Psoas muscle (tissue), 8 donors: Measurements from ENCODE around the gene PPM1D. TPM values are rescaled to one million over a fixed set of nuclear protein-coding genes. Genes with fewer than 3 reads are reported as not detected.
"Not testable (repeated sequence)": the region's sequence is repeated elsewhere in the genome, so short reads cannot be mapped to it uniquely, and the experiment has no call there.

ENCODE experiments used
- ATAC-seq, 4 donors: fragments of 200-7000 bp; cut with Tn5 transposase; one replicate each; pipeline ENCODE4 v1.9.1; 2020; ENCODE audit warnings: moderate library complexity in 3 of 4, mild to moderate bottlenecking in 2 of 4
- DNase-seq, 2 donors: peaks; one replicate each; pipeline ENCODE4 v3.0.0-alpha.2; 2020
- H3K27ac ChIP-seq: fragments of 200-600 bp; one replicate; pipeline ENCODE4 v1.8.0; 2022
- H3K27me3 ChIP-seq, 3 donors: fragments of 200-600 bp in 1 of 3; one replicate each; pipeline versions ENCODE4 v1.6.1 to v1.8.0; 2013 to 2022; ENCODE audit warnings: low read length in 2 of 3, mild to moderate bottlenecking in 2 of 3, moderate library complexity in 1 of 3; ENCODE audit not compliant: insufficient read depth in 3 of 3
- H3K36me3 ChIP-seq, 2 donors: fragments of 200-600 bp in 1 of 2; one replicate each; pipeline versions ENCODE4 v1.6.1 to v1.8.0; 2013 to 2022; ENCODE audit warnings: low read depth in 1 of 2, mild to moderate bottlenecking in 1 of 2, moderate library complexity in 1 of 2; ENCODE audit not compliant: insufficient read depth in 1 of 2
- H3K4me1 ChIP-seq: fragments of 200-600 bp; one replicate; pipeline ENCODE4 v1.8.0; 2022
- H3K4me3 ChIP-seq: fragments of 200-600 bp; one replicate; pipeline ENCODE4 v1.8.0; 2022; ENCODE audit warnings: mild to moderate bottlenecking
- H3K9me3 ChIP-seq: fragments of 200-600 bp; one replicate; pipeline ENCODE4 v1.8.0; 2022
- CTCF ChIP-seq: fragments of 200-600 bp; IDR thresholded peaks from one replicate; pipeline ENCODE4 v1.8.0; 2022; ENCODE audit warnings: antibody characterized with exemption
- WGBS, 3 donors: extraction: QIAGEN DNeasy Blood & Tissue Kit; methylation state at CpG; one replicate each; pipeline versions ENCODE4 v1.1.6 to v1.1.7; 2013; 5-methylcytosine and 5-hydroxymethylcytosine counted together
- intact Hi-C, 2 donors: fragments of 100-400 bp; cut with DNase I; formaldehyde crosslinking; loops; one replicate each; pipeline versions ENCODE4 v1.11.0 to v1.14.2; 2022
- polyA plus RNA-seq, 3 donors: library from polyadenylated mRNA; stranded (reverse); fragments of 200-250 nt; gene quantifications; one replicate each; pipeline ENCODE4 v1.2.3, GENCODE V29; 2013
- total RNA-seq, 4 donors: library from RNA; stranded (reverse); fragmentation: NEBNext Ultra II Directional in 2 of 4; extraction: Animal tissue kit (Norgen Biotek cat#: 25700) in 2 of 4; gene quantifications; one replicate each; pipeline versions ENCODE4 v1.2.1 to v1.2.4, GENCODE V29; 2021 to 2023
- donor health status: healthy with polysubstance abuse.
- donor health status: DM: no; HTN: no; CAD: no; lungs with moderate emphysema.
- donor health status: Bipolar disorder and iron deficiency.
- donor health status: healthy.
- donor health status: DM: yes; HTN: yes; CAD: no.
- donor health status: DM: no; HTN: no; CAD: no.
- donor health status: DM: no; HTN: no; CAD: no.
- donor health status: DM: yes; HTN: yes; CAD: no.

PPM1D gene
- total and polyA plus RNA-seq, 7 donors, result 2.8 to 10.5 (median 7.0) TPM

- no peaks in the 10 kb centered on the region for H3K36me3 ChIP-seq
- DNase-seq (no peak), ATAC-seq (no peak)
- peak overlapping the region; percentile 97 for H3K4me3 ChIP-seq
- peak overlapping the region; percentile 95 for H3K27ac ChIP-seq
- peaks cover 29% of the 10 kb centered on the region for H3K4me1 ChIP-seq
- intact Hi-C loops, result loop anchor here (2.0 to 5.0 kb wide), 3 partner anchors 35 to 74 kb away; partner anchors contain the start of gene APPBP2 (in 1 of the 2)
- H3K9me3 ChIP-seq, result no peaks in the 10 kb centered on the region
- 0 to 1% (median 1%) methylated on average over 14 of the region's 14 CpGs for WGBS, 3 donors
- TF ChIP-seq CTCF, result no peak
- H3K27me3 ChIP-seq, result no peaks in the 10 kb centered on the region
Measured at GRCh38 chr17:60601447-60602384, 1.7 kb downstream of the PPM1D start.

- DNase-seq (no peak), ATAC-seq (no peak)
- Histone ChIP-seq H3K9me3 (no peaks in the 10 kb centered on the region), H3K27ac (no peak overlapping the region), H3K4me1 (peaks cover 29% of the 10 kb centered on the region), H3K27me3 (no peaks in the 10 kb centered on the region), H3K4me3 (peak overlapping the region; percentile 97), H3K36me3 (no peaks in the 10 kb centered on the region)
- 17 to 27% (median 26%) methylated on average over 12 of the region's 12 CpGs for WGBS, 3 donors
- intact Hi-C loops, result loop anchor here (5.0 kb wide), 2 partner anchors 40 to 75 kb away; partner anchors contain the start of gene APPBP2 (in 1 of the 2)
- TF ChIP-seq CTCF, result no peak
Measured at GRCh38 chr17:60602385-60602742, 2.4 kb downstream of the PPM1D start.

- no peaks in the 10 kb centered on the region for H3K27me3 ChIP-seq
- no peak overlapping the region for H3K27ac ChIP-seq
- H3K4me1 ChIP-seq, result peaks cover 29% of the 10 kb centered on the region
- H3K9me3 ChIP-seq, result no peaks in the 10 kb centered on the region
- intact Hi-C loops, result loop anchor here (5.0 kb wide), 2 partner anchors 39 to 76 kb away; partner anchors contain the start of gene APPBP2 (in 1 of the 2)
- H3K4me3 ChIP-seq, result peak overlapping the region; percentile 97
- no peak for TF ChIP-seq CTCF
- ATAC-seq (no peak), DNase-seq (no peak)
- 9 to 20% (median 16%) methylated on average over 1 of the region's 1 CpG for WGBS, 3 donors
- no peaks in the 10 kb centered on the region for H3K36me3 ChIP-seq
Measured at GRCh38 chr17:60602871-60603270, 2.9 kb downstream of the PPM1D start.

GRCh38 chr17:60603477-60603876 is 3.5 kb downstream of the PPM1D start:
- WGBS, 3 donors, result 84 to 96% (median 85%) methylated on average over 10 of the region's 10 CpGs
- H3K27ac ChIP-seq, H3K27me3 ChIP-seq, H3K36me3 ChIP-seq, H3K9me3 ChIP-seq, ATAC-seq, DNase-seq: not testable (repeated sequence)
- intact Hi-C loops, result loop anchor here (5.0 kb wide), 2 partner anchors 39 to 76 kb away; partner anchors contain the start of gene APPBP2 (in 1 of the 2)
- Histone ChIP-seq H3K4me3 (peak overlapping the region; percentile 97), H3K4me1 (peaks cover 29% of the 10 kb centered on the region)

GRCh38 chr17:60604686-60605334 is 4.8 kb downstream of the PPM1D start:
- H3K4me3 ChIP-seq, result no peak overlapping the region
- no peaks in the 10 kb centered on the region for H3K27me3 ChIP-seq
- DNase-seq (peak; percentile 28 to 64), ATAC-seq (peak; percentile 64 to 85 (median 72))
- no peaks in the 10 kb centered on the region for H3K36me3 ChIP-seq
- intact Hi-C loops, result loop anchor here (5.0 kb wide), 2 partner anchors 37 to 78 kb away; partner anchors contain the start of gene APPBP2 (in 1 of the 2)
- 59 to 82% (median 70%) methylated on average over 5 of the region's 5 CpGs for WGBS, 3 donors
- H3K27ac ChIP-seq, result peak overlapping the region; percentile 65
- no peaks in the 10 kb centered on the region for H3K9me3 ChIP-seq
- TF ChIP-seq CTCF, result no peak
- H3K4me1 ChIP-seq, result peaks cover 29% of the 10 kb centered on the region
